Measurements from ENCODE around the gene MT4. TPM values are rescaled to one million over a fixed set of nuclear protein-coding genes. Genes with fewer than 3 reads are reported as not detected.

MT4 gene
- total and polyA plus RNA-seq, 2 of the 4 experiments (the other 2 are of a cell fraction), result not detected

DNA sequence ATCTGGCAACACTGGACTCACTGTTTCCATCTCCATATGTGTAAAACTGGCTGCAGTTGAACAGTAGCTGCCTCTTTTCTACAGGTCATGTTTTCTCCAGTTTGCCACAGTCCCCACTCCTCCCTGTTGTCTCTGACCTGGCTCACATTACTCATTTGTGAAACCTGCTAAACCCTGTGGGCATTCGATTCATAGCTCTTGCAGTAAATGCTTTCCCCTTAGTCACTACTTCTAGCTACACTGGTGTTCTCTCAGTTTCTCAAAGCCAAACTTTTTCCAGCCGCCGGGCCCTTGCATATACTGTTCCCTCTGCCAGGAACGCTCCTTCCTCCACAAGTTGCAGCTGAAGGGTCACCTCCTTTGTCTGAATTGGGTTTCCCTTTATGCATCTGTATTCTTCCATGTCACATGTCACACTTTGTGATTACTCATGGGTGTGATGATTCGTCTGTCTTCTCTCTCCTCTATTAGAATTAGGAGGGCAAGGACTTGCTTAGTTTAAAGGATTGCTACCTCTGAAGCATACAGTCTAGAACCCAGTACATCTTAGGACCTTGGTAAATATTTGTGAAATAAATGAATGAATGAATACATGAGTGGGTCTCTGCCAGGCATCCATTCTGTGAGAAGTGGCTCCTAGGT lies 15.0 kb upstream of the MT4 start:
- in situ Hi-C loops (cut with MboI; ENCODE audit: low sequenced_read_pairs), result loop anchor here (10.0 kb wide), 1 partner anchor 65 kb away; no protein-coding TSS in a partner anchor
- Histone ChIP-seq H2BK120ac (ENCODE audit: low read depth, low read length) (no peak overlapping the region), H3K27me3 (ENCODE audit: control insufficient read depth, insufficient read depth, low read length) (peaks cover 10% of the 10 kb centered on the region), H3K79me1 (ENCODE audit: low read depth in 1 of 2, low read length in 2 of 2) (no peaks in the 10 kb centered on the region), H3K27ac (ENCODE audit: insufficient read depth, low read length) (no peak overlapping the region), H3K9me3 (ENCODE audit: control insufficient read depth, insufficient read depth, low read length) (no peaks in the 10 kb centered on the region), H2BK20ac (ENCODE audit: low read depth, low read length) (no peak overlapping the region), H2BK5ac (ENCODE audit: low read depth, low read length, poor library complexity, severe bottlenecking) (no peak overlapping the region), H4K8ac (ENCODE audit: low read depth in 2 of 2, low read length in 2 of 2) (no peak overlapping the region), H3K9me1 (ENCODE audit: insufficient read depth, low read length) (no peaks in the 10 kb centered on the region; the same call in 1 of the 2 replicates), H3K23ac (ENCODE audit: low read depth, low read length) (no peak overlapping the region), H3K4ac (ENCODE audit: low read depth, low read length) (no peak overlapping the region), H2AK9ac (replicated peaks; ENCODE audit: low read depth, low read length, poor library complexity) (no peak overlapping the region), H3K36me3 (ENCODE audit: control insufficient read depth, insufficient read depth, low read length) (no peaks in the 10 kb centered on the region), H3K4me3 (ENCODE audit: insufficient read depth, low read depth, low read length) (no peak overlapping the region), H2BK15ac (ENCODE audit: low read depth, low read length) (no peak overlapping the region), H3K14ac (replicated peaks; ENCODE audit: low read depth, low read length) (no peak overlapping the region), H3K9ac (ENCODE audit: low read depth, low read length) (no peak overlapping the region), H2AFZ (replicated peaks; ENCODE audit: low read length, poor library complexity) (no peak overlapping the region), H3K4me2 (ENCODE audit: low read depth, low read length) (no peak overlapping the region), H4K5ac (ENCODE audit: low read depth, low read length) (no peak overlapping the region), H4K91ac (ENCODE audit: insufficient read depth, low read depth, low read length) (no peak overlapping the region), H3K4me1 (ENCODE audit: control insufficient read depth, insufficient read depth, low read length) (peaks cover 11% of the 10 kb centered on the region), H3K18ac (ENCODE audit: low read depth, low read length) (no peak overlapping the region), H3K56ac (ENCODE audit: extremely low read depth, insufficient read depth, low read length) (no peak overlapping the region), H2AK5ac (ENCODE audit: low read depth, low read length) (no peak overlapping the region), H4K20me1 (ENCODE audit: insufficient read depth, low read length) (no peaks in the 10 kb centered on the region)
- 100% methylated on average over 1 of the region's 5 CpGs; no CpG with 5 or more reads in 1 of the 2 experiments for WGBS, 2 experiments (ENCODE audit: extremely low coverage in 2 of 2, insufficient read length in 1 of 2)
- BruUV-seq (replicated peaks), result no TSS peak
- CTCF ChIA-PET, result no interaction called here
- TF ChIP-seq RAD21 (IDR thresholded peaks at IDR 0.05; ENCODE audit: low read length) (no peak), SMC3 (IDR thresholded peaks at IDR 0.05; ENCODE audit: low read depth, low read length) (no peak), POLR2A (IDR thresholded peaks at IDR 0.05; ENCODE audit: low read depth, low read length) (no peak), BHLHE40 (IDR thresholded peaks at IDR 0.05; ENCODE audit: low read depth, low read length) (no peak), RFX5 (IDR thresholded peaks at IDR 0.05; ENCODE audit: low read depth, low read length) (no peak), MAFK (IDR thresholded peaks at IDR 0.05; ENCODE audit: low read depth, low read length) (no peak), MAZ (IDR thresholded peaks at IDR 0.05; ENCODE audit: borderline replicate concordance, low read depth, low read length) (no peak), USF2 (IDR thresholded peaks at IDR 0.05; ENCODE audit: low read depth, low read length) (no peak), FOS (IDR thresholded peaks at IDR 0.05; ENCODE audit: low read depth, low read length) (no peak), CHD1 (IDR thresholded peaks at IDR 0.05; ENCODE audit: low read depth, low read length) (no peak), NFE2L2 (IDR thresholded peaks at IDR 0.05; ENCODE audit: low read depth, low read length) (no peak), MXI1 (IDR thresholded peaks at IDR 0.05; ENCODE audit: borderline replicate concordance, low read depth, low read length) (no peak), RCOR1 (IDR thresholded peaks at IDR 0.05; ENCODE audit: insufficient replicate concordance, low read length) (no peak), CEBPB (IDR thresholded peaks at IDR 0.05; ENCODE audit: low read depth, low read length) (no peak)
- TF ChIP-seq, protein P1, sequence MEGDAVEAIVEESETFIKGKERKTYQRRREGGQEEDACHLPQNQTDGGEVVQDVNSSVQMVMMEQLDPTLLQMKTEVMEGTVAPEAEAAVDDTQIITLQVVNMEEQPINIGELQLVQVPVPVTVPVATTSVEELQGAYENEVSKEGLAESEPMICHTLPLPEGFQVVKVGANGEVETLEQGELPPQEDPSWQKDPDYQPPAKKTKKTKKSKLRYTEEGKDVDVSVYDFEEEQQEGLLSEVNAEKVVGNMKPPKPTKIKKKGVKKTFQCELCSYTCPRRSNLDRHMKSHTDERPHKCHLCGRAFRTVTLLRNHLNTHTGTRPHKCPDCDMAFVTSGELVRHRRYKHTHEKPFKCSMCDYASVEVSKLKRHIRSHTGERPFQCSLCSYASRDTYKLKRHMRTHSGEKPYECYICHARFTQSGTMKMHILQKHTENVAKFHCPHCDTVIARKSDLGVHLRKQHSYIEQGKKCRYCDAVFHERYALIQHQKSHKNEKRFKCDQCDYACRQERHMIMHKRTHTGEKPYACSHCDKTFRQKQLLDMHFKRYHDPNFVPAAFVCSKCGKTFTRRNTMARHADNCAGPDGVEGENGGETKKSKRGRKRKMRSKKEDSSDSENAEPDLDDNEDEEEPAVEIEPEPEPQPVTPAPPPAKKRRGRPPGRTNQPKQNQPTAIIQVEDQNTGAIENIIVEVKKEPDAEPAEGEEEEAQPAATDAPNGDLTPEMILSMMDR (conservative IDR thresholded peaks at IDR 0.05; ENCODE audit: low read depth, low read length), result no peak
- TF ChIP-seq, protein P2, sequence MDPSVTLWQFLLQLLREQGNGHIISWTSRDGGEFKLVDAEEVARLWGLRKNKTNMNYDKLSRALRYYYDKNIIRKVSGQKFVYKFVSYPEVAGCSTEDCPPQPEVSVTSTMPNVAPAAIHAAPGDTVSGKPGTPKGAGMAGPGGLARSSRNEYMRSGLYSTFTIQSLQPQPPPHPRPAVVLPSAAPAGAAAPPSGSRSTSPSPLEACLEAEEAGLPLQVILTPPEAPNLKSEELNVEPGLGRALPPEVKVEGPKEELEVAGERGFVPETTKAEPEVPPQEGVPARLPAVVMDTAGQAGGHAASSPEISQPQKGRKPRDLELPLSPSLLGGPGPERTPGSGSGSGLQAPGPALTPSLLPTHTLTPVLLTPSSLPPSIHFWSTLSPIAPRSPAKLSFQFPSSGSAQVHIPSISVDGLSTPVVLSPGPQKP (IDR thresholded peaks at IDR 0.05; ENCODE audit: borderline replicate concordance, low read depth, low read length), result no peak
- POLR2A ChIA-PET (ENCODE audit: unreplicated experiment), result no interaction called here
- dilution Hi-C loops (cut with HindIII; ENCODE audit: low sequenced_read_pairs, unreplicated experiment), result no loop called here
- DNase-seq (peak; percentile 28), ATAC-seq (ENCODE audit: low read depth) (no peak)
- intact Hi-C loops (cut with micrococcal nuclease), result no loop called here

Data from IMR-90 (cell line).